HG03457 (cell line): ENCODE data around the gene FFAR1.

ENCODE experiments used
- ATAC-seq: cut with Tn5 transposase; IDR thresholded peaks from one replicate; pipeline ENCODE4 v1.9.1; 2021; ENCODE audit warnings: moderate number of reproducible peaks; ENCODE audit not compliant: unreplicated experiment

FFAR1 gene

GRCh38 chr19:35314858-35315470 is 32.7 kb upstream of the FFAR1 start:
- ATAC-seq: no peak

DNA sequence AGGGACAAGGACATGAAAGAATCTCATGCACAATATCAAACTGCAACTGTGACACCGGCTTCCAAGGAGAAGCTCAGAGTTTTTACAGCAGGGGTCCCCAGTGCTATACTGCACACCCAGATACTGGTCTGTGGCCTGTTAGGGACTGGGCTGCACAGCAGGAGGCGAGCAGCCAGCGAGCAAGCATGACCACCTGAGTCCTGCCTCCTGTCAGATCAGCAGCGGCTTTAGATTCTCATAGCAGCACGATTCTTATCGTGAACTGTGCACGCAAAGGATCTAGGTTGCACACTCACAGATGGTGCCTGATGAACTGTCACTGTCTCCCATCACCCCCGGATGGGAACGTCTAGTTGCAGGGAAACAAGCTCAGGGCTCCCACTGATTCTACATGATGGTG is 31.8 kb upstream of the FFAR1 start:
- no peak for ATAC-seq

GRCh38 chr19:35316560-35316959 is 31.1 kb upstream of the FFAR1 start:
- ATAC-seq: no peak

DNA sequence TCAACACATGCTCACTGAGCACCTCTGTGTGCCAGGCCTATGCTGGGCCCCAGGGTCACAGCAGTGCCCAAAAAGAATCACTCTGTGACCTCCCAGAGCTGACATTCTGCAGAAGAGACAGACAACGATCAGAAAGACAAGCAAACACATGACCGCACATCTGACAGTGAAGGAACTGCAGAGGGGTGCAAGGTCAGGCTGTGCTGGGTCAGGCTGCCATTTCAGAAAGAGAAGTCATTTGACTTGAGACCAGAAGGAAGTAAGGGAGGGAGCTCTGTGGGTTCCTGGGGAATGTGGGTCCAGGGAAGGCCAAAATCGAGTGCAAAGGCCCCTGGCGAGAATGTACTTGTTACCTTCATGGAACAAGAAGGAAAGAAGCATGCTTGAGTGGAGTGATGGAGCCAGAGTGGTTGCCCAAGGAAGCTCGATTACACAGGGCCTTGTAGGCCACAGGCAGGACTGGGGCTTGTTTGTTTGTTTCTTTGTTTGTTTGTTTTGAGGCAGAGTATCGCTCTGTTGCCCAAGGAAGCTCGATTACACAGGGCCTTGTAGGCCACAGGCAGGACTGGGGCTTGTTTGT is 30.1 kb upstream of the FFAR1 start:
- no peak for ATAC-seq

GRCh38 chr19:35318679-35319448 is 28.8 kb upstream of the FFAR1 start:
- no peak for ATAC-seq

GRCh38 chr19:35320065-35320713 is 27.5 kb upstream of the FFAR1 start:
- ATAC-seq: no peak

- no peak for ATAC-seq
Measured at GRCh38 chr19:35321291-35321690, 26.4 kb upstream of the FFAR1 start.

DNA sequence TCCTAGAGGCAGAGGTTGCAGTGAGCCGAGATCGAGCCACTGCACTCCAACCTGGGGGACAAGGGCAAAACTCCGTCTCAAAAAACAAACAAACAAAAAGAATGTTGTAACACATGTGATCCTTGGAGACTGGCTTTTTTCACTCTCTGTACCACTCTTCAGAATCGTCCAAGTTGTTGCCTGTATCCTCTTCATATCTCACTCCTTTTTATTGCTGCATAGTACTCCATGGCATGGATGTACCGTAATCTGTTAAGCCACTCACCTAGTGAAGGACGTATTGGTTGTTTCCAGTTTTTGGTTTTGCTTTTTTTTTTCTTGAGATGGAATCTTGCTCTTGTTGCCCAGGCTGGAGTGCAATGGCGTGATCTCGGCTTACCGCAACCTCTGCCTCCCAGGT is 25.7 kb upstream of the FFAR1 start:
- ATAC-seq: no peak

DNA sequence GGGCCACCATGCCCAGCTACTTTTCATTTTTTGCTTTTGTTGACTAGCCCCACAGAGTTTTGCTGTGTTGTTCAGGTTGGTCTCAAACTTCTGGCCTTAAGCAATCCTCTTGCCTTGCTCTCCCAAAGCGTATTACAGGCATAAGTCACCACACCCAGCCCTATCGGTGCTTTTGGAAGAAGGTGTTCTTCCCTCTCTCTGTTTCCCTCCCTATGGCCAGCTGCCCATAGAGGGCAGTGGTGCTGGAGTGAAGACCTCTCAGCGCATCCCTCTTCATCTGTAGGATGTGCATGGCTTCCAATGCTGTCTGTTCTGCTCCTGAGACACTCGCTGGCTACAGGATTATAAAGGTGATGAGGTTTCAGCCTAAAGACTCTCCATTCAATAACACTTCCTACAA is 20.1 kb upstream of the FFAR1 start:
- ATAC-seq: no peak

DNA sequence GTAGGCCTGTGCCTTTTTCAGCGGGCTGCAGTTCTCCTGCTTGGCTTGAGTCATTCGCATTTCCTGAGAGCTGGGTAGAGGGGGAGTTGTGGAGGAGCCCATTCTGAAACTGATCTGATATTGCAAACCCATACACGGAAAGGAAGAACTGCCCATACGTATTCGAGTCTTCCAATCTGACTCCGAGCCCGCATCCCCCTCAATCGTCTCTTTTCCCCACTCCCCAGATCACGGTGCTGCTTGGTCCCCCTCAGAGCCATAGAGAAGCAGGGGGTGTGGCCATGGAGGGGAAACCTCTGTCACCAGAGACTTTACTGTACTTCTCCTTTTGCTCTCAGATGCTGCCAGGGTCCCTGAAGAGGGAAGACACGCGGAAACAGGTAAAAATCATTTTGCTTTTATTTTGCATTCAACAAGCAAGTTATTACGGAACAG is 18.8 kb upstream of the FFAR1 start, which contains the start of gene CD22:
Gene CD22 (plus strand): TSS at position 337 of the 435 bp plus-strand sequence. CDS start 2,854 bp downstream, outside the sequence.
- no peak for ATAC-seq

- no peak for ATAC-seq
Measured at GRCh38 chr19:35329323-35329722, 18.4 kb upstream of the FFAR1 start.

- ATAC-seq: no peak
Measured at GRCh38 chr19:35330475-35330874, 17.2 kb upstream of the FFAR1 start.

- no peak for ATAC-seq
Measured at GRCh38 chr19:35331551-35332214, 16.0 kb upstream of the FFAR1 start.

- ATAC-seq: no peak
Measured at GRCh38 chr19:35332817-35333216, 14.9 kb upstream of the FFAR1 start.

GRCh38 chr19:35334144-35334753 is 13.5 kb upstream of the FFAR1 start:
- no peak for ATAC-seq

GRCh38 chr19:35336166-35336955 is 11.3 kb upstream of the FFAR1 start:
- ATAC-seq: no peak

DNA sequence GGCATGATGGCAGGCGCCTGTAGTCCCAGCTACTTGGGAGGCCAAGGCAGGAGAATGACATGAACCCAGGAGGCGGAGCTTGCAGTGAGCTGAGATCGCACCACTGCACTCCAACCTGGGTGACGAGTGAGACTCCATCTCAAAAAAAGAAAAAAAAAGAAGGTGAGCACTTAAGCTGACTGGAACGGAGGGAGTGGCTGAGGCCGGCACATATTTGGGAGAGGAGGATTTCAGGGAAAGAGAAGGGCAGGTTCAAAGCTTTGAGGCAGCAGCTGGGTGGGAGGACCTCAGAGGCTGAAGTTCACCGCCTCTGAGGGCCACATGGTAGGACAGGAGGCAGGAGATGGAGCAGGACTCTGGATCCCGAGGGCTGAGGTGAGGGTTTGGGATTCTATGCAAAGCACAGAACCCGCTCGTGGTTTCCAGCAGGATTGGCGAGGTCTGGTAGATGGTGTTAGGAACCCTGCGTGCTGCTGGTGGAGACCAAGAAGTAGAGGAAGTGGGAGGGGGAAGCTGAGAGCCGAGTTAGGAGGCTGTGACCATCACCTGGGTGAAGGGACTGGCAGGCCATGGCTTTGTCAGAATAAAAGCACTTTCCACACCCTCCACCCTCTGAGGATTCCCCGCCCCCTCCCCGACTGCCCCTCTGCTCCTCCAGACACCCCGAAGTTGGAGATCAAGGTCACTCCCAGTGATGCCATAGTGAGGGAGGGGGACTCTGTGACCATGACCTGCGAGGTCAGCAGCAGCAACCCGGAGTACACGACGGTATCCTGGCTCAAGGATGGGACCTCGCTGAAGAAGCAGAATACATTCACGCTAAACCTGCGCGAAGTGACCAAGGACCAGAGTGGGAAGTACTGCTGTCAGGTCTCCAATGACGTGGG is 10.4 kb upstream of the FFAR1 start:
- ATAC-seq: no peak

GRCh38 chr19:35337984-35338296 is 9.8 kb upstream of the FFAR1 start:
- ATAC-seq: no peak

DNA sequence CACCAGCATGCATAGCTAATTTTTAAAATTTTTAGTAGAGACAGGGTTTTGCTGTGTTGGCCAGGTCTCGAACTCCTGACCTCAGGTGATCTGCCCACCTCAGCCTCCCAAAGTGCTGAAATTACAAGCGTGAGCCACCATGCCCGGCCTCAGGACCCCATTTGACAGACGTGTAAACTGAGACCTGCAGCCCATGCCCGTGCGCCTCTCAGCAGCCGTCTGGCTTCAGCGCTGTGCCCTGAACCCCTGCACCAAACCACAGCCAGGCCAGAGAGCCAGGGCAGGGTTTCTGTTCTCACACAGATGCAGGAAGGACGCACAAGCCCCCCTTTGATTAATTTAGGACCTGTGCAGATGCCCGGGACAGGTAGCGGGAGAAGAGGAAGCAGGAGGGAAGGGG is 7.3 kb upstream of the FFAR1 start:
- ATAC-seq: no peak
